OCI-LY7 (cell line): ENCODE results near the gene CDK10. TPM values are rescaled to one million over a fixed set of nuclear protein-coding genes. Genes with fewer than 3 reads are reported as not detected.

Experiments
- BruUV-seq: library from RNA; stranded (reverse); fragments of 400-500 nt; replicated peaks from 2 replicates; lab custom pipeline; 2021; lab: Mats Ljungman, UMichigan
- CTCF ChIA-PET: fragments of 300-600 bp; sonication (Branson Sonifier 250); formaldehyde crosslinking; loops from one replicate; lab custom pipeline; 2022; ENCODE audit warnings: antibody characterized with exemption; ENCODE audit not compliant: unreplicated experiment; lab: Charles Lee
- POLR2A ChIA-PET: fragments of 300-600 bp; sonication (Branson Sonifier 250); formaldehyde crosslinking; loops from one replicate; lab custom pipeline; 2022; ENCODE audit warnings: antibody characterized with exemption; lab: Charles Lee
- DNase-seq: peaks from one replicate; pipeline ENCODE4 v3.0.0-alpha.2; 2015; ENCODE audit warnings: low spot score
- H2AFZ ChIP-seq: fragments of 200-600 bp; sonication (generic), shearing (Covaris generic); 2 replicates; pipeline ENCODE4 v1.6.1; 2014; ENCODE audit warnings: mild to moderate bottlenecking, antibody characterized with exemption, low read length, moderate library complexity
- H3K27ac ChIP-seq: fragments of 200-600 bp; sonication (generic); 2 replicates; pipeline ENCODE4 v1.5.1; 2014; ENCODE audit warnings: mixed run types, low read depth, mild to moderate bottlenecking, moderate library complexity, low read length, inconsistent platforms; ENCODE audit not compliant: poor library complexity, severe bottlenecking
- H3K36me3 ChIP-seq: fragments of 200-600 bp; sonication (generic); 2 replicates; pipeline ENCODE4 v1.6.1; 2014; ENCODE audit warnings: mild to moderate bottlenecking, antibody characterized with exemption, low read length, moderate library complexity, mixed read lengths; ENCODE audit not compliant: insufficient read depth
- H3K4me1 ChIP-seq: fragments of 200-600 bp; sonication (generic); 2 replicates; pipeline ENCODE4 v1.5.1; 2014; ENCODE audit warnings: mild to moderate bottlenecking, low read length; ENCODE audit not compliant: insufficient read depth, poor library complexity, severe bottlenecking
- H3K4me2 ChIP-seq: fragments of 200-600 bp; sonication (generic); 2 replicates; pipeline ENCODE4 v1.6.1; 2014; ENCODE audit warnings: mild to moderate bottlenecking, low read length
- H3K4me3 ChIP-seq: fragments of 200-600 bp; sonication (generic); 2 replicates; pipeline ENCODE4 v1.5.1; 2014; ENCODE audit warnings: mild to moderate bottlenecking, low read depth, low read length; ENCODE audit not compliant: poor library complexity, severe bottlenecking
- H3K79me2 ChIP-seq: fragments of 200-600 bp; sonication (generic); 2 replicates; pipeline ENCODE4 v1.6.1; 2016; ENCODE audit warnings: low read depth, mild to moderate bottlenecking, low read length, moderate library complexity, mixed read lengths; ENCODE audit not compliant: insufficient read depth
- H3K9me2 ChIP-seq: fragments of 200-600 bp; sonication (generic); 2 replicates; pipeline ENCODE4 v1.6.1; 2016; ENCODE audit warnings: mild to moderate bottlenecking, low read length, mixed read lengths; ENCODE audit not compliant: insufficient read depth
- H3K9me3 ChIP-seq: fragments of 200-600 bp; sonication (generic); 2 replicates; pipeline ENCODE4 v1.6.1; 2014; ENCODE audit warnings: mild to moderate bottlenecking, mixed run types, low read length, mixed read lengths
- H4K20me1 ChIP-seq: fragments of 200-600 bp; sonication (generic); 2 replicates; pipeline ENCODE4 v1.6.1; 2014; ENCODE audit warnings: mild to moderate bottlenecking, antibody characterized with exemption, low read length, moderate library complexity, mixed read lengths; ENCODE audit not compliant: insufficient read depth
- EZH2phosphoT487 ChIP-seq: fragments of 200-600 bp; sonication (generic); IDR thresholded peaks from 2 replicates; pipeline ENCODE4 v1.6.1; 2018; ENCODE audit warnings: low read depth, borderline replicate concordance, mild to moderate bottlenecking, mixed run types, antibody characterized with exemption, low read length, moderate library complexity, mixed read lengths
- intact Hi-C: fragments of 100-400 bp; cut with micrococcal nuclease; formaldehyde crosslinking; loops from one replicate; pipeline ENCODE4 v1.10.0; 2022; ENCODE audit not compliant: unreplicated experiment
- total RNA-seq, 2 experiments: library from RNA; depleted of rRNA in 1 of 2; stranded (reverse); fragments of >200 nt in 1 of 2; shearing (Covaris generic) in 1 of 2; gene quantifications; 2 replicates each; pipeline ENCODE4 v1.2.3, GENCODE V29; 2014 to 2022
- TF ChIP-seq, protein P1 (sequence below): fragments of 200-600 bp; sonication (generic); conservative IDR thresholded peaks from 2 replicates; pipeline ENCODE4 v1.5.1; 2014; ENCODE audit warnings: mild to moderate bottlenecking, antibody characterized with exemption, low read length, moderate library complexity, mixed read lengths

CDK10 gene
- total RNA-seq, 2 experiments from 2014 or later: 98.6 to 130 TPM

GRCh38 chr16:89708481-89708931 lies 22.0 kb downstream of the CDK10 start:
- Histone ChIP-seq H2AFZ (no peak overlapping the region), H3K27ac (no peak overlapping the region), H3K9me3 (no peaks in the 10 kb centered on the region), H3K4me1 (peaks cover 5% of the 10 kb centered on the region), H3K9me2 (no peaks in the 10 kb centered on the region), H3K4me3 (no peak overlapping the region), H3K36me3 (peaks cover 2% of the 10 kb centered on the region; the same call in 1 of the 2 replicates), H4K20me1 (no peaks in the 10 kb centered on the region), H3K79me2 (no peaks in the 10 kb centered on the region), H3K4me2 (no peak overlapping the region)
- TF ChIP-seq EZH2phosphoT487: no peak
- TF ChIP-seq, protein P1, sequence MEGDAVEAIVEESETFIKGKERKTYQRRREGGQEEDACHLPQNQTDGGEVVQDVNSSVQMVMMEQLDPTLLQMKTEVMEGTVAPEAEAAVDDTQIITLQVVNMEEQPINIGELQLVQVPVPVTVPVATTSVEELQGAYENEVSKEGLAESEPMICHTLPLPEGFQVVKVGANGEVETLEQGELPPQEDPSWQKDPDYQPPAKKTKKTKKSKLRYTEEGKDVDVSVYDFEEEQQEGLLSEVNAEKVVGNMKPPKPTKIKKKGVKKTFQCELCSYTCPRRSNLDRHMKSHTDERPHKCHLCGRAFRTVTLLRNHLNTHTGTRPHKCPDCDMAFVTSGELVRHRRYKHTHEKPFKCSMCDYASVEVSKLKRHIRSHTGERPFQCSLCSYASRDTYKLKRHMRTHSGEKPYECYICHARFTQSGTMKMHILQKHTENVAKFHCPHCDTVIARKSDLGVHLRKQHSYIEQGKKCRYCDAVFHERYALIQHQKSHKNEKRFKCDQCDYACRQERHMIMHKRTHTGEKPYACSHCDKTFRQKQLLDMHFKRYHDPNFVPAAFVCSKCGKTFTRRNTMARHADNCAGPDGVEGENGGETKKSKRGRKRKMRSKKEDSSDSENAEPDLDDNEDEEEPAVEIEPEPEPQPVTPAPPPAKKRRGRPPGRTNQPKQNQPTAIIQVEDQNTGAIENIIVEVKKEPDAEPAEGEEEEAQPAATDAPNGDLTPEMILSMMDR: no peak
- CTCF ChIA-PET: no interaction called here
- intact Hi-C loops: loop anchor here (10.0 kb wide), 1 partner anchor 306 kb away; the partner anchor contains the start of gene DBNDD1
- POLR2A ChIA-PET: interaction anchor here (1.2 kb wide), 1 partner anchor 165 kb away, joined by 3 read pairs; the partner anchor contains the start of gene TCF25
- BruUV-seq: no TSS peak
- no peak for DNase-seq

- no peaks in the 10 kb centered on the region for H3K9me2 ChIP-seq
- ChIA-PET POLR2A (no interaction called here), CTCF (no interaction called here)
- H2AFZ ChIP-seq: no peak overlapping the region
- TF ChIP-seq, protein P1: no peak
- no peak for TF ChIP-seq EZH2phosphoT487
- BruUV-seq: no TSS peak
- H4K20me1 ChIP-seq: no peaks in the 10 kb centered on the region
- H3K4me2 ChIP-seq: no peak overlapping the region
- H3K36me3 ChIP-seq: peaks cover 4% of the 10 kb centered on the region
- DNase-seq: no peak
- intact Hi-C loops: loop anchor here (10.0 kb wide), 1 partner anchor 306 kb away; the partner anchor contains the start of gene DBNDD1
- H3K9me3 ChIP-seq: no peaks in the 10 kb centered on the region
- H3K79me2 ChIP-seq: no peaks in the 10 kb centered on the region
- H3K4me1 ChIP-seq: peaks cover 5% of the 10 kb centered on the region
- no peak overlapping the region for H3K27ac ChIP-seq
- no peak overlapping the region for H3K4me3 ChIP-seq
These were observed 22.7 kb downstream of the CDK10 start for GRCh38 chr16:89709166-89709565.

DNA sequence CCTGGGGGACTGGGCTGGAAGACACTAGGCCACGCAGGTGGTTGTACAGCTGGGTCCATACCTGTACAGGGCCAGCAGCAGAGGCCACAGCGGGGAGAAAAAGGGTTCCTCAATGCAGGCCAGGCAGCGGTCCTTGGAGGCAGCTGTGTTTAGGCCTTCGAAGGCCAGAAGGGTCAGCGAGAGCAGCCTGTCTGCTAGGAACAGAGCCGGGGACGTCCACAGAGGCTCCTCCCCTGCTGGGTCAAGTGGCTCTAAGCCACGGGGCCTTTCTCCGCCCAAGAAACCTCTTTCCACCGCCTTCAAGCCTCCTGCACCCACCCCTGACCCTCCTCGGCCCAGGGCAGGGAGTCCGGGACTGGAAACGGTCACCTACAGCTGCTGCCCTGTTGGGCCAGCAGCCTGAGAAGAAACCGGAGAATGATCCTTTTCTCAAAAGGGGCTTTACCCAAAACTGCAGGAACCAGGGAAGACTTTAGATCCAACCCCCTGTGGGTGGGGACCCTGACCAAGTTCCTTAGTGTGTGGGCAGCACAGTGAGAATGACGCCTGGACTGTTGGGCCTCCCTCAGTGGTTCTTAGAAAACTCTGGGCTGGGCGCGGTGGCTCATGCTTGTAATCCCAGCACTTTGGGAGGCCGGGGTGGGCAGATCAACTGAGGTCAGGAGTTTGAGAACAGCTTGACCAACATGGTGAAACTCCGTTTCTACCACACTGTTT lies 23.4 kb downstream of the CDK10 start:
- H2AFZ ChIP-seq: no peak overlapping the region
- intact Hi-C loops: loop anchor here (10.0 kb wide), 1 partner anchor 305 kb away; the partner anchor contains the start of gene DBNDD1
- H3K4me3 ChIP-seq: no peak overlapping the region
- no peaks in the 10 kb centered on the region for H4K20me1 ChIP-seq
- TF ChIP-seq, protein P1: no peak
- TF ChIP-seq EZH2phosphoT487: no peak
- no peaks in the 10 kb centered on the region for H3K9me2 ChIP-seq
- H3K36me3 ChIP-seq: peaks cover 12% of the 10 kb centered on the region
- no peaks in the 10 kb centered on the region for H3K79me2 ChIP-seq
- no peaks in the 10 kb centered on the region for H3K9me3 ChIP-seq
- H3K4me1 ChIP-seq: peaks cover 5% of the 10 kb centered on the region
- BruUV-seq: no TSS peak
- CTCF ChIA-PET: no interaction called here
- H3K27ac ChIP-seq: no peak overlapping the region
- H3K4me2 ChIP-seq: no peak overlapping the region
- DNase-seq: no peak
- POLR2A ChIA-PET: no interaction called here
